AG04450 (cell line): ENCODE data around the gene DNMT3A. TPM values are rescaled to one million over a fixed set of nuclear protein-coding genes. Genes with fewer than 3 reads are reported as not detected.

Experiments
- CTCF ChIA-PET: fragments of 300-600, 350-600 bp; formaldehyde crosslinking; extraction: SDS; loops from one replicate; lab custom pipeline; 2022; ENCODE audit warnings: antibody characterized with exemption, inconsistent platforms; lab: Charles Lee
- POLR2A ChIA-PET: fragments of 350-600 bp; formaldehyde crosslinking; extraction: SDS; loops from one replicate; lab custom pipeline; 2021; ENCODE audit warnings: antibody characterized with exemption, inconsistent platforms; lab: Yijun Ruan, JAX
- DNase-seq: peaks from one replicate; pipeline ENCODE4 v3.0.0-alpha.2; 2011; ENCODE audit warnings: low read depth, low spot score
- H3K27ac ChIP-seq: one replicate; pipeline ENCODE4 v1.5.1; 2012; ENCODE audit warnings: low read depth, low read length, control low read depth
- H3K27me3 ChIP-seq: one replicate; pipeline ENCODE4 v1.6.0; 2012; ENCODE audit warnings: low read length; ENCODE audit not compliant: control insufficient read depth, insufficient read depth
- H3K4me3 ChIP-seq: 2 replicates; pipeline ENCODE4 v1.5.1; 2011; ENCODE audit warnings: mild to moderate bottlenecking, low read depth, low read length, control low read depth
- H3K9me3 ChIP-seq: 2 replicates; pipeline ENCODE4 v1.5.1; 2012; ENCODE audit warnings: low read length; ENCODE audit not compliant: control insufficient read depth, insufficient read depth
- polyA plus RNA-seq: library from polyadenylated mRNA; depleted of rRNA; stranded (reverse); fragments of >200 nt; gene quantifications from 2 replicates; pipeline ENCODE4 v1.2.3, GENCODE V29; 2011
- TF ChIP-seq, protein P1 (sequence below): IDR thresholded peaks from 2 replicates; pipeline ENCODE4 v1.5.1; 2011; ENCODE audit warnings: low read depth, low read length, control low read depth, inconsistent platforms

Gene DNMT3A
- polyA plus RNA-seq, 1 experiment: 4.1 TPM

DNA sequence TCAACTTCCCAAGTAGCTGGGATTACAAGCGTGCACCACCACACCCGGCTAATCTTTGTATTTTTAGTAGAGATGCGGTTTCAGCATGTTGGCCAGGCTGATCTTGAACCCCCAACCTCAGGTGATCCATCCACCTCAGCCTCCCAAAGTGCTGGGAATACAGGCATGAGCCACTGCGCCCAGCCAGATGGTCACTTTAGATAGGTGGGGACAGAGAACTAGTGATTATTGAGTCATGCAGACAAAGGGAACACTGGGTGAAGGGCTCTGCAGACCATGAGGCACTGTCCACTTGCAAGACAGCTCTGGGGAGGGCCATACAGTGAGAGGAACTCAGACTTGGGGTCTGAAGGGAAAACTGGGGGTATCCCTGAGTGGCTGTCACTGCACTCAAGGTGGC is 114.9 kb downstream of the DNMT3A start:
- ChIA-PET POLR2A (no interaction called here), CTCF (interaction anchor here (0.5 kb wide), 1 partner anchor 24 kb away, joined by 4 read pairs; no protein-coding TSS in a partner anchor)
- no peak for DNase-seq
- no peak overlapping the region for H3K27ac ChIP-seq
- no peaks in the 10 kb centered on the region for H3K27me3 ChIP-seq
- H3K9me3 ChIP-seq: no peaks in the 10 kb centered on the region
- TF ChIP-seq, protein P1, sequence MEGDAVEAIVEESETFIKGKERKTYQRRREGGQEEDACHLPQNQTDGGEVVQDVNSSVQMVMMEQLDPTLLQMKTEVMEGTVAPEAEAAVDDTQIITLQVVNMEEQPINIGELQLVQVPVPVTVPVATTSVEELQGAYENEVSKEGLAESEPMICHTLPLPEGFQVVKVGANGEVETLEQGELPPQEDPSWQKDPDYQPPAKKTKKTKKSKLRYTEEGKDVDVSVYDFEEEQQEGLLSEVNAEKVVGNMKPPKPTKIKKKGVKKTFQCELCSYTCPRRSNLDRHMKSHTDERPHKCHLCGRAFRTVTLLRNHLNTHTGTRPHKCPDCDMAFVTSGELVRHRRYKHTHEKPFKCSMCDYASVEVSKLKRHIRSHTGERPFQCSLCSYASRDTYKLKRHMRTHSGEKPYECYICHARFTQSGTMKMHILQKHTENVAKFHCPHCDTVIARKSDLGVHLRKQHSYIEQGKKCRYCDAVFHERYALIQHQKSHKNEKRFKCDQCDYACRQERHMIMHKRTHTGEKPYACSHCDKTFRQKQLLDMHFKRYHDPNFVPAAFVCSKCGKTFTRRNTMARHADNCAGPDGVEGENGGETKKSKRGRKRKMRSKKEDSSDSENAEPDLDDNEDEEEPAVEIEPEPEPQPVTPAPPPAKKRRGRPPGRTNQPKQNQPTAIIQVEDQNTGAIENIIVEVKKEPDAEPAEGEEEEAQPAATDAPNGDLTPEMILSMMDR: no peak
- no peak overlapping the region for H3K4me3 ChIP-seq

DNA sequence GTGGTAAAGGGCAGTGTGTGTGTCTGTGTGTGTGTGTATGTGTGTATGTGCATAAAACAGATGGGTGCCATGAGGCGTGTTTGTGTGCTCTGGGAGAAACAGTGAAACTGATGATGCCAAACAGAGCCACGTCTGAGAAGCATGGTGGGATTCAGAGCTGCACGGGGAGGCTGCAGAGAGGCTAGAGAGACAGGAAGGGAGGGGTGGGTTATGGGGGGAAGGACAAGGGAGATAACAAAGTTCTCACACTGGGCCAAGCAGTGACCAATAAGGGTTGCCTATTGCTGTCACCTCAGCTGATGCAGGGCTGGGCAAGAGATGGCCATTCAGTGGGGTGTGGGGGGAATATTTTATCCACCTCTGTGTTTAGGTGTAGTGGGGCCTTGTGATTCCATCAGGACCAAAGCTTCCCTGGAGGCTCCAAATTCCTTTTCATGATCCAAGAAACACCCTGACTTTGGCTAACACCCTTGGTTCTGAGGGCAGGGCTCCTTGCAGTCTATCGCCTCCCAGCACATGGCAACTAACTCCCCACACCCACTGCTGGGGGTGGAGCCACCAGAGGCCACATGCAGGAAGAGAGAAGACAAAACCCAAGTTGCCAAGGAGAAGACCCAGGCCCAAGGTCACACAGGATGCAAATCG is 119.1 kb downstream of the DNMT3A start:
- TF ChIP-seq, protein P1: no peak
- H3K4me3 ChIP-seq: no peak overlapping the region
- no peak overlapping the region for H3K27ac ChIP-seq
- POLR2A ChIA-PET: no interaction called here
- no peaks in the 10 kb centered on the region for H3K27me3 ChIP-seq
- no peaks in the 10 kb centered on the region for H3K9me3 ChIP-seq
- no peak for DNase-seq
- CTCF ChIA-PET: interaction anchor here (0.6 kb wide), 1 partner anchor 25 kb away, joined by 6 read pairs; no protein-coding TSS in a partner anchor

DNA sequence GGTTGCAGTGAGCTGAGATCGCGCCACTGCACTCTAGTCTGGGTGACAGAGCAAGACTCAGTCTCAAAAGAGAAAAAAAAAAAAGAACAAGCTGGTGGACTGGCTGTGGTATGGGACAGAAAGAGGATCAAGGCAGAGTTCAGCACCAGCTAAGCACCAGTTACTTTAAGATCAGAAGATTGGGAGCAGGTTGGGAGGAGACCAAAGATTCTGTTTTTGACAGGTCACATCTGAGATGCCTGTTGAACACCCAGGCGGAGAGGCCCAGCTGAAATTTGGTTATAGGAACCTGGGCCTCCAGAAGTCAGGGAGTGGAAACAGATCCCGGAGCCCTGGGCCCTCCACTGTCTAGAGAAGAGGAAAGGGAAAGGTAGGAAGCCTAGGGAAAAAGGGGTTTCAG is 120.1 kb downstream of the DNMT3A start:
- ChIA-PET POLR2A (interaction anchor here (0.7 kb wide), 1 partner anchor 1039 kb away, joined by 3 read pairs; no protein-coding TSS in a partner anchor), CTCF (no interaction called here)
- H3K27me3 ChIP-seq: no peaks in the 10 kb centered on the region
- H3K27ac ChIP-seq: no peak overlapping the region
- H3K9me3 ChIP-seq: no peaks in the 10 kb centered on the region; the same call in 1 of the 2 replicates
- TF ChIP-seq, protein P1: no peak
- no peak overlapping the region for H3K4me3 ChIP-seq
- no peak for DNase-seq

DNA sequence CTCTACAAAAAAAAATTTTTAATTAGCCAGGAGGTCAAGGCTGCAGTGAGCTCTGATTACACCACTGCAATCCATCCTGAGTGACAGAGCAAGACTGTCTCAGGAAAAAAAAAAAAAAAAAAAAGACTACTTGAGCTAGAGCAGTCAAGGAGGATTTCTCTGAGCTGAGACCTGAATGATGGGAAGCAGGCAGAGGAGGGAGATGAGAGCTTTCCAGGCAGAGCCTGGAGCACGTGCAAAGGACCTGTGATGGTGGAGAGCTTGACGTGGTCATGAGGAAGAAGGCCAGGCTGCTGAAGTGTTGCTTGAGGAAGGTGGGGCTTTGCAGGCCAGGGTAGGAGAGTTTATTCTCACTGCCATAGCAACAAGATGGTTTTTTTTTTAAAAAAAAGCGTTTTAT is 121.4 kb downstream of the DNMT3A start:
- TF ChIP-seq, protein P1: no peak
- ChIA-PET POLR2A (no interaction called here), CTCF (interaction anchor here (0.9 kb wide), 1 partner anchor 8 kb away, joined by 3 read pairs; no protein-coding TSS in a partner anchor)
- Histone ChIP-seq H3K27me3 (no peaks in the 10 kb centered on the region), H3K4me3 (no peak overlapping the region), H3K9me3 (no peaks in the 10 kb centered on the region; the same call in 1 of the 2 replicates), H3K27ac (no peak overlapping the region)
- DNase-seq: no peak

DNA sequence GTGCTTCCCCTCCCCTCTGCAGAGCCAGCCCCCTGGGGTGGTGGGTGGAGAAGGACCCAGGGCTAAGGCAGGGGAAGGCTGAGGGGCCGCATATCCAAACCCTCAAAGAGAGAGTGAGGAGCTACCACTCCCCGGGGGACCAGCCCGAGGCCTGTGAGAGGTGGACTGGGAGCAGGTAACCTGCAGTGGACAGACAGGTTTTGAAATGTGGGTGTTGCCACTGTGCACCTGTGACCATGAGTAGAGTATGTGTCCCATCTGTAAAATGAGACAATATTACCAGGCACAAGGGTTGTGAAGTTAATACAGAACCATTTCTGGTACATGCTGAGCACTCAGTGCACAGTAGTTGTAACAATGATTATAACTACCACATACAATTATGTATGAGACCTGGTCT is 122.1 kb downstream of the DNMT3A start:
- H3K27ac ChIP-seq: no peak overlapping the region
- ChIA-PET CTCF (interaction anchor here (0.5 kb wide), 1 partner anchor 1320 kb away, joined by 3 read pairs; no protein-coding TSS in a partner anchor), POLR2A (no interaction called here)
- no peaks in the 10 kb centered on the region for H3K27me3 ChIP-seq
- TF ChIP-seq, protein P1: no peak
- H3K9me3 ChIP-seq: no peaks in the 10 kb centered on the region; the same call in 1 of the 2 replicates
- DNase-seq: no peak
- no peak overlapping the region for H3K4me3 ChIP-seq
